Esophagus muscularis mucosa (tissue), 4 donors: Measurements from ENCODE around the gene DOCK3. TPM values are rescaled to one million over a fixed set of nuclear protein-coding genes. Genes with fewer than 3 reads are reported as not detected.
"Not testable (repeated sequence)": the region's sequence is repeated elsewhere in the genome, so short reads cannot be mapped to it uniquely, and the experiment has no call there.

ENCODE experiments used
- DNase-seq: peaks from one replicate; pipeline ENCODE4 v3.0.0-alpha.2; 2017; ENCODE audit errors: extremely low spot score
- H3K27ac ChIP-seq, 4 donors: fragments of 200-600 bp; sonication (generic); replicated peaks in 1 of 4; 1 replicate in 3 of 4; 2 replicates in 1 of 4; pipeline ENCODE4 v1.5.1; 2016 to 2019; ENCODE audit warnings: mild to moderate bottlenecking in 1 of 4
- H3K27me3 ChIP-seq, 4 donors: fragments of 200-600 bp; sonication (generic); one replicate each; pipeline versions ENCODE4 v1.5.1 to v1.6.0; 2016 to 2019
- H3K36me3 ChIP-seq, 4 donors: fragments of 200-600 bp; sonication (generic); one replicate each; pipeline ENCODE4 v1.5.1; 2016 to 2019
- H3K4me1 ChIP-seq, 4 donors: fragments of 200-600 bp; sonication (generic); one replicate each; pipeline ENCODE4 v1.5.1; 2016 to 2019
- H3K4me3 ChIP-seq, 4 donors: fragments of 200-600 bp; sonication (generic); 1 replicate in 2 of 4; 2 replicates in 2 of 4; pipeline ENCODE4 v1.5.1; 2016 to 2019; ENCODE audit warnings: mild to moderate bottlenecking in 4 of 4, moderate library complexity in 1 of 4
- H3K9me3 ChIP-seq, 4 donors: fragments of 200-600 bp; sonication (generic); 1 replicate in 3 of 4; 2 replicates in 1 of 4; pipeline ENCODE4 v1.5.1; 2016 to 2019
- EP300 ChIP-seq: sonication (generic); formaldehyde crosslinking; IDR thresholded peaks from one replicate; pipeline ENCODE4 v1.6.1; 2017; ENCODE audit warnings: antibody characterized with exemption
- POLR2A ChIP-seq: fragments of 450-650 bp; IDR thresholded peaks from one replicate; pipeline ENCODE4 v1.6.1; 2017; ENCODE audit warnings: antibody characterized with exemption, moderate library complexity, mild to moderate bottlenecking, low read depth
- POLR2AphosphoS5 ChIP-seq, 2 donors: sonication (generic); formaldehyde crosslinking; IDR thresholded peaks; one replicate each; pipeline ENCODE4 v1.6.1; 2017; ENCODE audit warnings: antibody characterized with exemption in 2 of 2
- WGBS: methylation state at CpG from one replicate; pipeline ENCODE4 v1.1.5; 2018; 5-methylcytosine and 5-hydroxymethylcytosine counted together
- intact Hi-C: fragments of 100-400 bp; cut with DNase I; formaldehyde crosslinking; loops from one replicate; pipeline ENCODE4 v1.15.1; 2023
- total RNA-seq, 4 donors: library from RNA; depleted of rRNA; stranded (reverse); fragments of >200 nt; gene quantifications; one replicate each; pipeline versions ENCODE4 v1.1.0 to v1.2.1, GENCODE V29; 2016
- TF ChIP-seq, protein P1 (sequence below), 3 experiments: fragments of 200-600 bp in 2 of 3; fragments of 450-650 bp in 1 of 3; sonication (generic) in 2 of 3; IDR thresholded peaks; one replicate each; pipeline ENCODE4 v1.5.1; 2017 to 2019; ENCODE audit warnings: antibody characterized with exemption in 3 of 3, mild to moderate bottlenecking in 2 of 3, moderate library complexity in 1 of 3

Gene DOCK3
- total RNA-seq, 4 donors from 2014 or later = 5.4 to 10.6 (median 7.2) TPM

DNA sequence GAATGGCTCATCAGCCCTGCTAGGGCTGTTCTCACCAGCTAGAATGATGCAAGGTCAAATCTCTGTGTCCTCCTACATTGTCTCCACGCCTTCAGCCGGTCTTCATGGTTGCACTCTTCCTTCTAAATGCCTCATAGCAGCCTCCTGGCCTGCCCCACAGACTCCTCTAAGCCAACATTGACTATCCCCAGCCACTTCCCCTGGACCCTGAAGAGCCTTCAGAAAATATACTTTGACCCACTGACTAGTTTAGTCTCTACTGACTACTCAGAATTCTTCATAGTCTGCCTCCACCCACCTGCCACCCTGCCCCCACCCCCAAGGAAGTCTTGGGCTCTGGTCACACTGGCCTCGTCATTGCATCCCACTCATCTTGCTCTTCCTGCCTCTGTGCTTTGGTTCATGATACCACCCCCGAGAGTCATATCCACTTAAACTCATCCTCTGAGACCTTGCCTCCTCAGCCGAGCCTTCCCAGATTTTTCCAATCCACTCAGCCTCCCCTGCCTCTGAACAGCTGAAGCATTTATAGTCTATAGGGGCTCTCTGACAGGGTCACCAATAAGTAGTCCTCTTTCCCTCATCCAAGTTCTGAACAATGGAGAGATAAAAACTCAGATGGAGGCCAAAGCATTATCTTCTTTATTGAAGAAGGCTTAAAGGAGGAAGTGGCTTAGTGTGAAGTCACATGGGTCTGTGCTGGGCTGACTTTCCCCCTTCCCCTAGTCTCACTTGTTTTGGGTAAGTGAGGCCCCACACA lies 9.5 kb upstream of the DOCK3 start:
- H3K4me1 ChIP-seq = no peaks in the 10 kb centered on the region
- 81% methylated on average over 5 of the region's 5 CpGs for WGBS
- DNase-seq = no peak
- intact Hi-C loops = no loop called here
- no peak overlapping the region for H3K27ac ChIP-seq
- no peaks in the 10 kb centered on the region for H3K36me3 ChIP-seq
- no peaks in the 10 kb centered on the region for H3K27me3 ChIP-seq
- no peak for TF ChIP-seq EP300
- no peak for TF ChIP-seq POLR2AphosphoS5 (IDR thresholded peaks at IDR 0.05)
- TF ChIP-seq POLR2A = no peak
- TF ChIP-seq, protein P1, sequence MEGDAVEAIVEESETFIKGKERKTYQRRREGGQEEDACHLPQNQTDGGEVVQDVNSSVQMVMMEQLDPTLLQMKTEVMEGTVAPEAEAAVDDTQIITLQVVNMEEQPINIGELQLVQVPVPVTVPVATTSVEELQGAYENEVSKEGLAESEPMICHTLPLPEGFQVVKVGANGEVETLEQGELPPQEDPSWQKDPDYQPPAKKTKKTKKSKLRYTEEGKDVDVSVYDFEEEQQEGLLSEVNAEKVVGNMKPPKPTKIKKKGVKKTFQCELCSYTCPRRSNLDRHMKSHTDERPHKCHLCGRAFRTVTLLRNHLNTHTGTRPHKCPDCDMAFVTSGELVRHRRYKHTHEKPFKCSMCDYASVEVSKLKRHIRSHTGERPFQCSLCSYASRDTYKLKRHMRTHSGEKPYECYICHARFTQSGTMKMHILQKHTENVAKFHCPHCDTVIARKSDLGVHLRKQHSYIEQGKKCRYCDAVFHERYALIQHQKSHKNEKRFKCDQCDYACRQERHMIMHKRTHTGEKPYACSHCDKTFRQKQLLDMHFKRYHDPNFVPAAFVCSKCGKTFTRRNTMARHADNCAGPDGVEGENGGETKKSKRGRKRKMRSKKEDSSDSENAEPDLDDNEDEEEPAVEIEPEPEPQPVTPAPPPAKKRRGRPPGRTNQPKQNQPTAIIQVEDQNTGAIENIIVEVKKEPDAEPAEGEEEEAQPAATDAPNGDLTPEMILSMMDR (IDR thresholded peaks at IDR 0.05) = no peak
- H3K4me3 ChIP-seq = no peak overlapping the region
- no peaks in the 10 kb centered on the region for H3K9me3 ChIP-seq

DNA sequence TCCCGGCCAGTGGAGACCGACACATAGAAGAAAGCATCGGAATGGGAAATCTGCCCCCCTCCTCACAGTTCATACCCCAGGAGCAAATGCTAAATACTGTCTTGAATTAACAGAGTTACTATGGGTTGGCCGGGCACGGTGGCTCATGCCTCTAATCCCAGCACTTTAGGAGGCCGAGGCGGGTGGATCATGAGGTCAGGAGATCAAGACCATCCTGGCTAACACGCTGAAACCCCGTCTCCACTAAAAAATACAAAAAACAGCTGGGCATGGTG lies 8.9 kb upstream of the DOCK3 start:
- DNase-seq, H3K27me3 ChIP-seq: not testable (repeated sequence)

DNA sequence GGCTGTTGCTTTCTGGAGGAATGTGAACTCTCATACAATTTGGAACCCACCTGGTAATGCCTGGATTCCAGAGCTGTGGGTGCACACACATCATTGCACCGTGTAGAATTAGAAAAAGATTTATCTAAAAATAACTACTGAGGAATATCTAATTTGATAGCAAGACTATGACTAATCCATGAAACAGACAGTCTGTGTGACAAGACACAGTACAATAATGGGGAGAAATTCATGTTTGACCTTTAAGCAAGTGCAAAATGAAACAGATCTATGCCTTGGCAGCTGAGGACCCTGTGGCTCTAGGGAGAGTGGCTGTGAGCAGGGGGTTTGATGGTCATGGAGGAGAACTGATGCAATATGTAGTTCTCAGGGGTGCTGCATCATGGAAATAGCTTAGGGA lies 7.9 kb upstream of the DOCK3 start:
- no peak for TF ChIP-seq POLR2AphosphoS5 (IDR thresholded peaks at IDR 0.05)
- no peak for TF ChIP-seq EP300
- TF ChIP-seq, protein P1 (IDR thresholded peaks at IDR 0.05) = no peak
- no peak for TF ChIP-seq POLR2A
- intact Hi-C loops = no loop called here

More for the DNA sequence above, 8.9 kb upstream of the DOCK3 start:
- H3K4me3 ChIP-seq, H3K4me1 ChIP-seq, H3K36me3 ChIP-seq, intact Hi-C loops, H3K27ac ChIP-seq, H3K9me3 ChIP-seq: not testable (repeated sequence)
- WGBS = 88% methylated on average over 9 of the region's 9 CpGs

DNA sequence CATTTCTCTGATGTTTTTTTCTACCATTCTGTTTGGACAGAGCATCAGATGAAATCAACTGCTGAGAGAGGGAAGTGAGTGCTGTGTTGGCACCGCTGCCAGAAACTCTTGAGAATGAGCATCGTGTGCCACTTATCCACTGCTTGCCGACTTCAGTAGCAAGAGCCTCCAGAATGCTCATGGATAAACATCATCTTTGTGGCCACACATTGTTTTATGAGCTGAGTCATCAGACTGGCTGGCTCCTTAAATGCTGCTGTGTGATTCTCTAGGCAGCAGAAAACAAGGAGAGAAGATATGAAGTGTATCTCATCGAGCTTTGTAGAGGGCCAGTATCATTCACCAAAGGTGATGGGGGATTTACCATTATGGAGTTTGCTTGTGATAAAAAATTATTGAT lies 3.4 kb upstream of the DOCK3 start:
- peaks cover 0 to 9% (median 1%) of the 10 kb centered on the region in 4 donors for H3K27me3 ChIP-seq
- H3K4me1 ChIP-seq = peaks cover 0 to 22% (median 19%) of the 10 kb centered on the region in 4 donors
- no peak overlapping the region for H3K27ac ChIP-seq
- H3K4me3 ChIP-seq = no peak overlapping the region
- TF ChIP-seq, protein P1 (IDR thresholded peaks at IDR 0.05) = no peak
- no peak for TF ChIP-seq EP300
- no peak for TF ChIP-seq POLR2AphosphoS5 (IDR thresholded peaks at IDR 0.05)
- H3K36me3 ChIP-seq = no peaks in the 10 kb centered on the region
- H3K9me3 ChIP-seq = no peaks in the 10 kb centered on the region
- WGBS = 62% methylated on average over 4 of the region's 4 CpGs
- intact Hi-C loops = loop anchor here (10.0 kb wide), 1 partner anchor 703 kb away; no protein-coding TSS in a partner anchor
- peak; percentile 86 for DNase-seq

More for the DNA sequence above, 7.9 kb upstream of the DOCK3 start:
- no peaks in the 10 kb centered on the region for H3K36me3 ChIP-seq
- H3K9me3 ChIP-seq = no peaks in the 10 kb centered on the region
- no peaks in the 10 kb centered on the region for H3K4me1 ChIP-seq
- WGBS = 24% methylated on average over 1 of the region's 1 CpG
- no peak overlapping the region for H3K27ac ChIP-seq
- no peak for DNase-seq
- H3K27me3 ChIP-seq = no peaks in the 10 kb centered on the region
- no peak overlapping the region for H3K4me3 ChIP-seq

DNA sequence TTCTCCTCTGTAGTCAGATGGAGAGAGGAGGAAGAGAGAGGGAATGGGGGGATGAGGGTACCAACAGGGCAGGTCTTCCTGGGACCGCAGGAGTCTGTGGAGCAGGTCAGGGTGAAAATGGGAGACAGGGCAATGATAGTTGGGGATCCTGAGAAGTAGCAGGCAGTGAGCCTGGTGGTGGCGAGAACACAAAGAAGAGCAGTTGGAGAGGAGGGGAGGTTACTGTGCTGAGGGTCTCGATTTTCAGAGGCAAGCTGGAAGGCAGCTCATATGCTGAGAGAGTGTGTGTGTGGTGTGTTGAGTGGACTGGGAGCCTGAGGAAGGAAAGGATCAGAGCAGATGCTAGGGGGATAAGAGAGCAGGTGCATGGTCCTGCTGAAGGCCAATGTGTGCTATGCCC lies 2.1 kb upstream of the DOCK3 start:
- no peaks in the 10 kb centered on the region for H3K9me3 ChIP-seq
- no peak overlapping the region for H3K27ac ChIP-seq
- 87% methylated on average over 3 of the region's 3 CpGs for WGBS
- H3K4me3 ChIP-seq = no peak overlapping the region
- peaks cover 0 to 18% (median 1%) of the 10 kb centered on the region in 4 donors for H3K27me3 ChIP-seq
- H3K36me3 ChIP-seq = no peaks in the 10 kb centered on the region
- peak; percentile 91 for DNase-seq
- intact Hi-C loops = loop anchor here (10.0 kb wide), 1 partner anchor 702 kb away; no protein-coding TSS in a partner anchor
- H3K4me1 ChIP-seq = peaks cover 0 to 35% (median 23%) of the 10 kb centered on the region in 4 donors
- TF ChIP-seq EP300 (no peak), POLR2A (no peak), POLR2AphosphoS5 (IDR thresholded peaks at IDR 0.05) (no peak)
- TF ChIP-seq, protein P1 (IDR thresholded peaks at IDR 0.05) = no peak
